ENCODE results near the gene RBM24. TPM values are rescaled to one million over a fixed set of nuclear protein-coding genes. Genes with fewer than 3 reads are reported as not detected.

The RBM24 gene
- total RNA-seq, 4 donors from 2014 or later, result 0.18 to 2.7 (median 0.61) TPM

DNA sequence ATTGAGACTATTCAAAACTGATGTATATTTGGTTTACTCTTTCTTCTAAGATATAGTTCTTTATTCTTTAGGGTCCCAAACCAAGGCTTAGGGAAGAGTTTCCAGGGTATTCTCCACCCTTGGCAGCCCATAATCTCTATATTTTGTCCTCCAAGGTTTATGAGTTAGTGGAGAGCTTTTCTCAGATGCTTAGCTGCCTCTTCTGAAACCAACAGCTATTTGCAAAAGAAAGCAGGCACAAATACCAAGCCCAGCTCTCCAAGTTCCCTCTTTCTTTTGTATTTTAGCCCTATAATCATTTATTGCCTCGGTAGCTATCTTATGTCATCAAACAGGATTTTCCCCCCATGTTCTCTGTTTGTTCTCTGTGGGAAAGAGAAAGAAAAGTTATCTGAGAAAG, 39.1 kb upstream of the RBM24 start:
- intact Hi-C loops (cut with DNase I), result no loop called here
- TF ChIP-seq, protein P1, sequence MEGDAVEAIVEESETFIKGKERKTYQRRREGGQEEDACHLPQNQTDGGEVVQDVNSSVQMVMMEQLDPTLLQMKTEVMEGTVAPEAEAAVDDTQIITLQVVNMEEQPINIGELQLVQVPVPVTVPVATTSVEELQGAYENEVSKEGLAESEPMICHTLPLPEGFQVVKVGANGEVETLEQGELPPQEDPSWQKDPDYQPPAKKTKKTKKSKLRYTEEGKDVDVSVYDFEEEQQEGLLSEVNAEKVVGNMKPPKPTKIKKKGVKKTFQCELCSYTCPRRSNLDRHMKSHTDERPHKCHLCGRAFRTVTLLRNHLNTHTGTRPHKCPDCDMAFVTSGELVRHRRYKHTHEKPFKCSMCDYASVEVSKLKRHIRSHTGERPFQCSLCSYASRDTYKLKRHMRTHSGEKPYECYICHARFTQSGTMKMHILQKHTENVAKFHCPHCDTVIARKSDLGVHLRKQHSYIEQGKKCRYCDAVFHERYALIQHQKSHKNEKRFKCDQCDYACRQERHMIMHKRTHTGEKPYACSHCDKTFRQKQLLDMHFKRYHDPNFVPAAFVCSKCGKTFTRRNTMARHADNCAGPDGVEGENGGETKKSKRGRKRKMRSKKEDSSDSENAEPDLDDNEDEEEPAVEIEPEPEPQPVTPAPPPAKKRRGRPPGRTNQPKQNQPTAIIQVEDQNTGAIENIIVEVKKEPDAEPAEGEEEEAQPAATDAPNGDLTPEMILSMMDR (IDR thresholded peaks at IDR 0.05), result no peak
- no peak for TF ChIP-seq POLR2A (IDR thresholded peaks at IDR 0.05)
- no peaks in the 10 kb centered on the region for H3K9me3 ChIP-seq
- H3K36me3 ChIP-seq, result no peaks in the 10 kb centered on the region
- H3K27me3 ChIP-seq, result no peaks in the 10 kb centered on the region
- no peak overlapping the region for H3K4me3 ChIP-seq
- 16 to 30% methylated on average over 1 of the region's 1 CpG for WGBS, 2 donors
- H3K4me1 ChIP-seq, result no peaks in the 10 kb centered on the region
- H3K27ac ChIP-seq, result no peak overlapping the region
- no peak for DNase-seq

DNA sequence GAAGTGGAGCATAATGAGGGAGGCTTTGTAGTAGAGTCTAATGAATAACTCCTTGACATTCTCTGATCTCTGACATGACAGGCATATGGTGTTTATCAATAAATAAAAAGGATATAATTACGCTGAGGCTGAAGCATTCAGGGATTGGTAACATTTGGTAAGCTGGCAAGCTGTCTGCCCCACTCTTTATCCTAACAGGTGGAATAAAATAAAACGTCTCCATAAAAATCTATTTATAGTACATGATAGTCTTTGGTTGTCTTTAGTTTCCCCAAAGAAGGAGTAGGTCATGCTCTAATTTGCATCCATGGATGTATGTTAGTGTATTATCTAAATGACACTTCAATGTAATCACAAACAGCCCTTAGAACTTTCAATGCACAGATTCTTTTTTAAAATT, 30.9 kb upstream of the RBM24 start:
- Histone ChIP-seq H3K4me1 (no peaks in the 10 kb centered on the region), H3K27me3 (peaks cover 0 to 4% (median 0%) of the 10 kb centered on the region in 4 donors), H3K4me3 (no peak overlapping the region), H3K9me3 (no peaks in the 10 kb centered on the region), H3K36me3 (no peaks in the 10 kb centered on the region), H3K27ac (no peak overlapping the region)
- no peak for TF ChIP-seq POLR2A (IDR thresholded peaks at IDR 0.05)
- TF ChIP-seq, protein P1 (IDR thresholded peaks at IDR 0.05), result no peak
- no peak for DNase-seq
- 57 to 71% methylated on average over 2 of the region's 2 CpGs for WGBS, 2 donors
- intact Hi-C loops (cut with DNase I), result no loop called here

- intact Hi-C loops (cut with DNase I), result no loop called here
- H3K36me3 ChIP-seq, result no peaks in the 10 kb centered on the region
- no peak overlapping the region for H3K4me3 ChIP-seq
- no peaks in the 10 kb centered on the region for H3K4me1 ChIP-seq
- peaks cover 0 to 4% (median 0%) of the 10 kb centered on the region in 4 donors for H3K27me3 ChIP-seq
- no peak for TF ChIP-seq POLR2A (IDR thresholded peaks at IDR 0.05)
- TF ChIP-seq, protein P1 (IDR thresholded peaks at IDR 0.05), result no peak
- H3K9me3 ChIP-seq, result no peaks in the 10 kb centered on the region
- DNase-seq, result no peak
- no peak overlapping the region for H3K27ac ChIP-seq
Measured at GRCh38 chr6:17251953-17252352, 29.2 kb upstream of the RBM24 start.

GRCh38 chr6:17258749-17259148, 22.4 kb upstream of the RBM24 start:
- Histone ChIP-seq H3K4me3 (no peak overlapping the region), H3K36me3 (no peaks in the 10 kb centered on the region), H3K27me3 (no peaks in the 10 kb centered on the region), H3K27ac (no peak overlapping the region), H3K4me1 (no peaks in the 10 kb centered on the region), H3K9me3 (no peaks in the 10 kb centered on the region)
- 86 to 88% methylated on average over 4 of the region's 4 CpGs for WGBS, 2 donors
- TF ChIP-seq, protein P1 (IDR thresholded peaks at IDR 0.05), result no peak
- TF ChIP-seq POLR2A (IDR thresholded peaks at IDR 0.05), result no peak
- intact Hi-C loops (cut with DNase I), result no loop called here
- no peak for DNase-seq

DNA sequence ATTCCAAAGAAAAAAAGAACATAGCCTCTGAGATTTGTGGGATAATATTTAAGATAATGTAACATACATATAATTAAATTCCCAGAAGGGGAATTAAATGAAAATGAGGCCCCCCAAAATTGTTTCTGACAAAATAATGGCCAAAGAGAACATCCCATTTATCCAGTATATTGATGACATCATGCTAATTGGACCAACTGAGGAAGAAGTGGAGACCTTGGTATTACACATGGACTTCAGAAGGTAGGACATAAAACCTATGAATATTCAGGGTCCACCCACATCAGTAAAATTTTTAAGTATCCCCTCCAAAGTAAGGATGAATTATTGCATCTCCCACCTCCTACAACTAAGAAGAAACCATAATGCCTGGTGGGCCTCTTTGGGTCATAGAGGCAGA, 15.6 kb upstream of the RBM24 start:
- Histone ChIP-seq H3K27ac (no peak overlapping the region), H3K36me3 (no peaks in the 10 kb centered on the region), H3K4me3 (no peak overlapping the region), H3K9me3 (no peaks in the 10 kb centered on the region), H3K4me1 (no peaks in the 10 kb centered on the region), H3K27me3 (no peaks in the 10 kb centered on the region)
- DNase-seq, result no peak
- intact Hi-C loops (cut with DNase I), result no loop called here
- TF ChIP-seq, protein P1 (IDR thresholded peaks at IDR 0.05), result no peak
- no peak for TF ChIP-seq POLR2A (IDR thresholded peaks at IDR 0.05)

All from esophagus squamous epithelium (tissue), 5 donors.